HG03565 (cell line): ENCODE results near the gene CADPS.

Experiments
- ATAC-seq: cut with Tn5 transposase; IDR thresholded peaks from one replicate; pipeline ENCODE4 v1.9.1; 2021; ENCODE audit warnings: mild to moderate bottlenecking, moderate library complexity; ENCODE audit not compliant: unreplicated experiment

CADPS gene

GRCh38 chr3:62699728-62700127 is 175.5 kb downstream of the CADPS start:
- ATAC-seq = no peak

DNA sequence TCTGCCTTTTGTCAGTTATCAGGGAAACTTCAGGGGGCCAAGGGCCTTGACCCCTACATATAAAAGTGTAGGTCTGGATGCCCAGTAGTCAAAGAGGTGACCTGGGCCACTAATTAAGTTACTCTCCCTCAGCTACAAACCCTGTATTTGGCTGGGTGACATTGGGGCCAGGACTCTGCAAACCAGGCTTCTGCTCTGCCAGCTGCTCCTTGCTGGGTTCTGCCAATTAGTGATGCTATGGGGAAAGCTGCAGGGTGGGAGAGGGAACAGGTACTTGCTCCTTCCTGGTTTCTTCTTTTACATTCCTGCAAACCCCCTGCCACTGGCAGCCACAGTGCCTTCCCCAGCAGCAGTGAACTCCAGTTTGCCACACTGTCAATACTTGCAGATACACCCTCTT is 179.2 kb downstream of the CADPS start:
- no peak for ATAC-seq

DNA sequence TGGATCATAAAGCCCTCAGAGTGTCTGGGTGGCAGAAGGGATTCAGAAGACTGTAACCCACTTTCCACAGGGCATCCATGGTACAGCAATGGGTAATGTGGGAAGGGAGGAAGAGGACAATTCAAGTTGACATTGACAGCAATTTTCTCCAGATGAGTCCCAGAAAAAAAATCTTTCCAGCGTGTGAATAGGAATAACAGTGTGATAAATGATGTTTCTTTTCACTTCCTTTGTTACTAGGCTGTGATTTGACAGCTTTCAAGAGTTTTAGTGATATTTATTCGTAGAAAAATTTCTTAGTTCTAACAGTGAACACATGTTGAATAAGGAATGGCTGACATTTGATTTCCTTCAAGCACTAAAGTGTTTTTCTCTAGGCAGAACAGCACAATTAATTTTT is 186.4 kb downstream of the CADPS start:
- ATAC-seq = no peak

DNA sequence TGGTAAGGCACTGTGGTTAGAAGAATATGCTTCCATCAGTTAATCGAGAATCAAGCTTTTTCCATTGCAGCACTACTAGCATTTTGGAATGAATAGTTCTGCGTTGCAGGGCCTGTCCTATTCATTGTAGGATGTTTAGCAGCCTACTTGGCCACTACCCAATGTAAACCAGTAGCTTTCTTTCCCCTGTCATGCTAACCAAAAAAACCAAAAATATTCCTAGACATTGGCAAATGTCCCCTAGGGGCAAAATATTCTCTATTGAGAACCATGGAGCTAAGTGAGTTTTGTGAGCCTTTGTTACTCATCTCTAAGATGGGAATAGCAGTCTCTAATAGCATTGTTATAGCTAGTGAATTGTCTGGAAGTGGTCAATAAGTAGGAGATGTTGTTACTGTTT is 187.2 kb downstream of the CADPS start:
- ATAC-seq = no peak

DNA sequence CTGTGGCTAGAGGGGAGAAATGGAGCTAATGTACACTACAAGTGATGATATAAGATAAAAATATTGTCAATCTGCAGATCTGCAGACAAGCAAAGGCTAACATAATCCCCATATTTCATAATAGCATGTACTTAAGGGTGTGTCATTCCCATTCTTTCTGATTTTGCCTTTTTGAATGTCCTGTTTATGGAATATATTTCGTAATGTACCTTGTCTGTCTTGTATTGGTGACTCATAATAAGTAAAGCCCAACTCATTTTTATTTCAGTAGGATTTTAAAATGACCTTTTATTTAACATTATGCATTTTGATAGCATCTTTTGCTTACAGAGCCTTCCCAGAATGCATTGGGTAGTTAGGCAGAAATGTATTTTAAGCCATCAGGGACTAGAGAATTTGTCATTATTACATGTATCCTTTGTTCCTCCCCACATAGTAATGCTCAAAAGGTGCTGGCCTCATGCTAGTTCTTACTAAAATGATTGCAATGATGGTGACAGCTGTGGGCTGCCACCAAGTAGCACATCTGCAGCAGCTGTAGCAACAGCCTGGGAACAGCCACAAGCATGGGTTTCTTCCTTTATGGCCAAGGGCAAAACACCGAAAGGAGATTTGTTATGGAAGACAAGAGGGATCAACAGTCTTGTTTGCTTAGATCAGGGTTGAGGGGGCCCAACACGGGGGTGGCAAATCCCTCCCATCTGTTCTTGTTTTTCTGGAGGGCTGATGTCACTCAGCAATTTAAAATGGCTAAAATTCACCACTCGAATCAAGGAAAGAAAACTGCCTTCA is 188.5 kb downstream of the CADPS start:
- no peak for ATAC-seq

DNA sequence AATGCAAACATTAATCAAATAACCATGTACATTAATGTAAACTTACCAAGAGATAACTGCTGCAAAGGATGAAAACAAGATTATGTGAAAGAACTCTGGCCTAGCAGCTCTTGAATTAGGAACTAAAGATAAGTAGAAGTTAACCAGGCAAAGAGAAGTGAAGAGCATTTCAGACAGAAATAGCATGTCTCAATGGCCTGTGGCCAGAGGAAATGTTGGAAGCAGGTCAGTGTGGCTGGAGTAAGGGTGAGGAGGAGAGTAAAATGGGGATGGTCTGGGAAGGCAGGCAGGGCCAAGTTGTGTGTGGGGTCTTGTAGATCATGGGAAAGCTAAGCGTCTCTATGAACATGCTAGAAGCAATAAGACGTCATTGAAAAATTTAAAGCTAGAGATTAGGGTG is 192.4 kb downstream of the CADPS start:
- ATAC-seq = no peak

DNA sequence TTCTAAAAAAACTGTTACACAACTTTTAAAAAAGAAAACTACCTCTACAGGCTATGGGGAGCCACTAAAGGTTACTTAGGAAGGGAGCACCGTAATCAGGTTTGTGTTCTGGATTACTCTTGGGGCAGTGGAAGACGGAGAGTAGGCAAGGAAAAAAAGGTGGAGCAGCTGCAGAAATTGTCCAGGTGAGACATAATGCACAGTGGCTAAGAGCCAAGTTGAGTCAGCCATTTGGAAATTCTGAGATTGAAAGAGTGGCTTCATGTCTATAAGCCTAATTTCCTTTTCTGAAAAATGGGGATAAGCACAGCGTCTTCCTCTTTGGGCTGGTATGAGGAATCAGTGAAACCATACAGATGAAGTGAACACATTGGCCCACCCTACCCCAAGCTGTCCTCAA is 195.2 kb downstream of the CADPS start:
- no peak for ATAC-seq

GRCh38 chr3:62678841-62679240 is 196.4 kb downstream of the CADPS start:
- ATAC-seq = no peak

- ATAC-seq = no peak
Measured at GRCh38 chr3:62677926-62678325, 197.3 kb downstream of the CADPS start.

DNA sequence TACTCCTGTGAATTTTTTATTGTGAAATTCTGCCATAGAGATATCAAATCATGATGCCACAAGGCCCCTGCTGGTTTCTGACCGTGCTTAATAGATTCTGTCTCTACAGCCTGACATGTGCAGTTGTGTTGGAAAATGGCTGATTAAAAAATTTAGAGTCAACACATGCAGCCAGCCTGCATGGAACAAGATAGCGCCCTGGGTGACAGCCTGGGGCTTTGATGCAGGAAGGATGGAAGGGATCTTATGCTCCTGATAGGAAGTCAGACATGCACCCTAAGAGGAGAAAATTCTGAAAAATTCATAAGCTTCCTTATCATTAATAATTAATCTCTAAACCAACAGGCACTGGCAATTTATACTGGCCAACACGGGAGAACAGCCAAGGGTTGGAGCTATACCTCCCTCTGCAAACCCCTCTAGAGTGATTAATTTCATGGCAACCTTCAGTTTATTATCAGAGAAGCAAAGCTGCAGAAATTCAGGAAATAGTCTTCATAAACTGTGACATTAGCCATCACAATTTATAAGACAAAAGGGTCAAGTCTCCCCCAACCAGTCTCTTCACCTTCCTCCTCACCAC is 198.4 kb downstream of the CADPS start:
- no peak for ATAC-seq

- no peak for ATAC-seq
Measured at GRCh38 chr3:62675492-62675891, 199.7 kb downstream of the CADPS start.

DNA sequence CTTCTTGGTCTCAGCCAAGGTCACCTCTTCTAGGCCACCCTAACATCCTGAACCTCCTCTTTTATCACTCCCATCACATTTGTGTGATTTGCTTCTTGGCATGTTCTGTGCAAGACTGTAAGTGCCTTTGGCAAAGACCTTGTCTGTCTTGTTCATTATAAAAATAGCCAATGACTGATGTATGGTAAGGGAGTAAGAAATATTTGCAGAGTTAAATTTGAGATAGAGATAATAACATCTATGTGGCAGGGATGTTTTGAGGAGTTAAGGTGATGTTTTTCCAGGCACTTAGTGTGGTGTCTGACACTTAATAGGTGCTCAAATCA is 202.3 kb downstream of the CADPS start:
- ATAC-seq = no peak

DNA sequence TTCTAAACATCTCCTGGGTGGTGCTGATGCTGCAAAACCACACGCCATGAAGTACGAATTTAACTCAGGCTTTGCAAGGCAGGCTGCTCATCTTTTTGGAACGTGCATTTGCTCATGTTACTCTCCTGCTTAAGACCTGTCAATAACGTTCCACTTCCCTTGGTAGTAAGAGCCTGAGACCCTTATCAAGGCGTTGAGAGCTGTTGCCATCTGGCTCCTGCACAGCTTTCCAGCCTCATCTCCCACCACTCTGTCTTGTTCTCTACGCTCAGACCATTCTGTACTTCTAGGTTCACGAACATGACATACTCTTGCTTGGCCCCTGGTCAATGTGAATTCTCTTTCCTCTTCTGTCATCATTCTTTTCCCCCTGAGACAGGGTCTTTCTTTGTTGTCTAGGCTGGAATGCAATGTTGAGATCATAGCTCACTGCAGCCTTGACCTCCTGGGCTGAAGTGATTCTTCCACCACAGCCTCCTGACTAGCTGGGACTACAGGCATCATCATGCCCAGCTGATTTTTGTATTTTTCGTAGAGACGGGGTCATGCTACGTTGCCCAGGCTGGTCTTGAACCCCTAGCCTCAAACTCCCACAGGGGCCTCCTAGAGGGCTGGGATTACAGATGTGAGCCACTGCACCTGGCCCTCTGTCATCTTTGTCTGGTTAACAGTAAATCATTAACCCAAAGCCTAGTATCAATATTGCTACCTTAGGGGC is 202.8 kb downstream of the CADPS start:
- no peak for ATAC-seq

GRCh38 chr3:62670351-62670750 is 204.9 kb downstream of the CADPS start:
- ATAC-seq = no peak

- no peak for ATAC-seq
Measured at GRCh38 chr3:62669161-62669560, 206.1 kb downstream of the CADPS start.

DNA sequence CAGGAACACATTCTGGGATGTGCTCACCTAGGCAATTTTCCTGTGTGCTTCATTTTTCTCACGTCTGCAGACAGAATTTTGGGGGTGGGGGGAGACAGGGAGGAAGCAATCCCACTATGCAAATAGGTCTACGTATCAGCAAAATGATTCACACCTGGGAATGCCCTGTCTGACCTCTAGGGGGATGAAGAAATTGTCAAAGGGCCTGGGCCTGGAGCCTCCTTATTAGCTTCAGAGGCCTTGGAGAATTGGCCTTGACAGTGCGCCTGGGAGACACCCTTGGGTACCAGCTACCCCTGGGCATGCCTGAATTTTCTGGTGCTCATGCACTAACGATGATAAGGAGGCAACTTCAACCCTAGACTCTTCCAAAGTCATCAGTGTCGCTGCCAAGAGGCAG is 207.5 kb downstream of the CADPS start:
- ATAC-seq = no peak

GRCh38 chr3:62665627-62666437 is 209.4 kb downstream of the CADPS start:
- ATAC-seq = peak; percentile 88

- ATAC-seq = no peak
Measured at GRCh38 chr3:62662677-62663076, 212.5 kb downstream of the CADPS start.

- ATAC-seq = no peak
Measured at GRCh38 chr3:62659660-62660059, 215.6 kb downstream of the CADPS start.

- ATAC-seq = no peak
Measured at GRCh38 chr3:62655691-62656063, 219.5 kb downstream of the CADPS start.

DNA sequence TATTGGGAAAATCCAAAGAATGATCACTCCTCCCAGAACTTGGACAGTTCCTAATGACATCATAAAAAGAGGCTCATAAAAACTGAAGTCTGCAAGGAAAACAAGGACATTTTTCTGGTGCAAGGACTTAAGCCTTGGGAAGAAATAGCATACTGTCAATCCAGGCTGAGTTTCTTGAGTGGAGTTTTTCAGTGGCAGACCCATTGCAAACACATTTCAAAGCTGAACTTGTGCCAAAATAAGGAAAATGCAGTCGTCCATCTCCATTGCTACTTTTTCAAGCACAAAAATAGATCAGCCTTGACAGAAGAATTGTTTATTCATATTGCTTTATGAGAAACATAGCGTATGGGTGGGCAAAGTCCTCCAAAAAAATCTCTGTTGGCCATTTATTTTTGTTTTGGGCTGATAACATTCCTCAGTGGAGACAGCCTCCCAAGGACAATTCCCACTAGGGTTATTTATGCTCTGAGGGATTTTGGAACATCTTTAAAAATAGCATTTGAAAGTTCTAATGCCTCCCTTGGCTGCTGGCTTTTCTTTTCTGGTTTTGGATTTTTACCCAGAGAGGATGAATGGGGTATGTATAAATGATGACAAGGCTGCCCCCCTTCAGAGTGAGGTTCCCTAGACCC is 220.0 kb downstream of the CADPS start:
- no peak for ATAC-seq
